Lower leg skin (tissue), 3 donors: ENCODE data around the gene PMVK.

Experiments used
- POLR2A ChIP-seq, 2 donors: fragments of 450-650 bp; IDR thresholded peaks; one replicate each; pipeline ENCODE4 v1.6.1; 2016 to 2017; ENCODE audit warnings: antibody characterized with exemption in 2 of 2, mild to moderate bottlenecking in 1 of 2, moderate library complexity in 1 of 2
- TF ChIP-seq, protein P1 (sequence below), 3 donors: fragments of 450-650 bp; IDR thresholded peaks; one replicate each; pipeline ENCODE4 v1.5.1; 2016; ENCODE audit warnings: antibody characterized with exemption in 3 of 3, mild to moderate bottlenecking in 3 of 3, moderate library complexity in 2 of 3

- TF ChIP-seq, protein P1, sequence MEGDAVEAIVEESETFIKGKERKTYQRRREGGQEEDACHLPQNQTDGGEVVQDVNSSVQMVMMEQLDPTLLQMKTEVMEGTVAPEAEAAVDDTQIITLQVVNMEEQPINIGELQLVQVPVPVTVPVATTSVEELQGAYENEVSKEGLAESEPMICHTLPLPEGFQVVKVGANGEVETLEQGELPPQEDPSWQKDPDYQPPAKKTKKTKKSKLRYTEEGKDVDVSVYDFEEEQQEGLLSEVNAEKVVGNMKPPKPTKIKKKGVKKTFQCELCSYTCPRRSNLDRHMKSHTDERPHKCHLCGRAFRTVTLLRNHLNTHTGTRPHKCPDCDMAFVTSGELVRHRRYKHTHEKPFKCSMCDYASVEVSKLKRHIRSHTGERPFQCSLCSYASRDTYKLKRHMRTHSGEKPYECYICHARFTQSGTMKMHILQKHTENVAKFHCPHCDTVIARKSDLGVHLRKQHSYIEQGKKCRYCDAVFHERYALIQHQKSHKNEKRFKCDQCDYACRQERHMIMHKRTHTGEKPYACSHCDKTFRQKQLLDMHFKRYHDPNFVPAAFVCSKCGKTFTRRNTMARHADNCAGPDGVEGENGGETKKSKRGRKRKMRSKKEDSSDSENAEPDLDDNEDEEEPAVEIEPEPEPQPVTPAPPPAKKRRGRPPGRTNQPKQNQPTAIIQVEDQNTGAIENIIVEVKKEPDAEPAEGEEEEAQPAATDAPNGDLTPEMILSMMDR (IDR thresholded peaks at IDR 0.05): no peak
- no peak for TF ChIP-seq POLR2A (IDR thresholded peaks at IDR 0.05)
These were observed 19.4 kb upstream of the PMVK start, which contains the start of gene PBXIP1 for GRCh38 chr1:154955718-154956543.
